Measurements from ENCODE around the gene FSD2.
"Not testable (repeated sequence)": the region's sequence is repeated elsewhere in the genome, so short reads cannot be mapped to it uniquely, and the experiment has no call there.

Gene FSD2

DNA sequence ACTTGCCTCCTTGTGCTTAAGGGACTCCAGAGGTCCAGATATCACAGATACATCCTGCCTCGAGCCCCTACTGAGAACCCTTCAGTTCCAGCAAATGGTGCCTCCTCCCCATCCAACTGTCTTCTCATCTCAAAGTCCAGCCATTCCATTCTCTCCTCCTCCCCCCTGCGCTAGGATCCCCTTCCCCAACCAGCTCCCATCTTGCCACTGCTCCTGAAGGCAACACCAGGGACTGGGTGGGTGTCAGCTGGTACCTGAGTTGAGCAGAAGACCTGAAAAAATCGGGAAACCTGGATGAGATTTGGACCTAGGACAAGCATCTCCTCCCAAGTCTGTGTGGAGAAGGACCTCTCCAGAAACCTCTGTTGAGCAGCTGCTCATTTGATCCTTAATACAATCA, 93.8 kb downstream of the FSD2 start:
- Mint-ChIP-seq H3K27ac (no peak overlapping the region), H3K27me3 (ENCODE audit: low read depth) (peaks cover 6% of the 10 kb centered on the region), H3K36me3 (ENCODE audit: low read depth) (no peaks in the 10 kb centered on the region), H3K9me3 (no peaks in the 10 kb centered on the region), H3K4me3 (no peak overlapping the region), H3K4me1 (ENCODE audit: low read depth) (no peaks in the 10 kb centered on the region)
- no peak for DNase-seq (ENCODE audit: low spot score)

- H3K36me3 Mint-ChIP-seq (ENCODE audit: low read depth), result no peaks in the 10 kb centered on the region
- no peak overlapping the region for H3K4me3 Mint-ChIP-seq
- no peaks in the 10 kb centered on the region for H3K4me1 Mint-ChIP-seq (ENCODE audit: low read depth)
- H3K9me3 Mint-ChIP-seq, result no peaks in the 10 kb centered on the region
- peaks cover 6% of the 10 kb centered on the region for H3K27me3 Mint-ChIP-seq (ENCODE audit: low read depth)
- no peak for DNase-seq (ENCODE audit: low spot score)
- no peak overlapping the region for H3K27ac Mint-ChIP-seq
These were observed 94.9 kb downstream of the FSD2 start for GRCh38 chr15:82710926-82711490.

DNA sequence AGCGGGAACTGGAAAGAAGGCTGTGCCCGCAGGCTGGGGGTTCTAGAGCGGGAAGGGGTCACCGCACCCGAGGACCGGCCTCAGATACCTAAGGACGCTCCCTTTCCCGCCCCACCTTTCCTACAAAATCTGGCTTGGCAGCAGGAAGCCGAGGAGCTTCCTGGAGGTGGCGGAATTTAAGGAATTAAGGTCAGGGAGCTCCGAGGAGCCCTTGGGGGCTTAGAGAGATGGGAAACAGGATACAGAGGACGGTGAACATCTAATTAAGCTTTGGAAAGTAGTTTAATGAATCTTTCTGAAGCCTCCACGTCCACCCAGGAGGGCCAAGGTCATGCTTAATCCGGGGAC, 95.7 kb downstream of the FSD2 start:
- no peak for DNase-seq (ENCODE audit: low spot score)

GRCh38 chr15:82709421-82710207, 96.3 kb downstream of the FSD2 start, which contains the start of gene AP3B2:
Gene AP3B2 (minus strand): TSS chr15:82709875. CDS start chr15:82709706, 169 bp downstream.
- Mint-ChIP-seq H3K4me1 (ENCODE audit: low read depth) (no peaks in the 10 kb centered on the region), H3K27me3 (ENCODE audit: low read depth) (peaks cover 5% of the 10 kb centered on the region), H3K9me3 (no peaks in the 10 kb centered on the region), H3K27ac (no peak within 1 kb of the TSS), H3K4me3 (peak within 1 kb of the TSS; percentile 45), H3K36me3 (ENCODE audit: low read depth) (no peaks in the 10 kb centered on the region)
- DNase-seq (ENCODE audit: low spot score), result peak; percentile 66

More for the DNA sequence above, 95.7 kb downstream of the FSD2 start:
- no peak overlapping the region for H3K27ac Mint-ChIP-seq
- H3K9me3 Mint-ChIP-seq, result no peaks in the 10 kb centered on the region
- no peak overlapping the region for H3K4me3 Mint-ChIP-seq
- H3K27me3 Mint-ChIP-seq (ENCODE audit: low read depth), result peaks cover 5% of the 10 kb centered on the region
- no peaks in the 10 kb centered on the region for H3K36me3 Mint-ChIP-seq (ENCODE audit: low read depth)
- H3K4me1 Mint-ChIP-seq (ENCODE audit: low read depth), result no peaks in the 10 kb centered on the region

DNA sequence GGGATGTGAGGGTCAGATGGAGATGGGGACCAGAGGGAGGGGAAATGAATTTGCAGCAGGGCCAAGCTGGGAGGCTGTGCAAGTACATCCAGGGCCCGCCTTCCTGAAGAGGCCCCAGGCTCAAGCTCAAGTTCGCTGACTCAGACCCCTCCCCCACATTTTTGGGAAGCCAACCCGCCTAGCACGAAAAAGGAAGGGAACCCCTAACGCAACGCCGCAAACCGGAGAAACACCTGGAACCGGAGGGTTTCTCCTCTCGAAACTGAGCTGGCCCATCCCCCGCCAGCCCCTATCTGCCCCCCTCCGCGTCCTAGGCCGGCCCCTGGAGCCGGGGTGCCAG, 96.8 kb downstream of the FSD2 start:
- Mint-ChIP-seq H3K27me3 (ENCODE audit: low read depth) (peaks cover 5% of the 10 kb centered on the region), H3K9me3 (no peaks in the 10 kb centered on the region), H3K4me1 (ENCODE audit: low read depth) (no peaks in the 10 kb centered on the region), H3K27ac (no peak overlapping the region), H3K36me3 (ENCODE audit: low read depth) (no peaks in the 10 kb centered on the region), H3K4me3 (no peak overlapping the region)
- no peak for DNase-seq (ENCODE audit: low spot score)

DNA sequence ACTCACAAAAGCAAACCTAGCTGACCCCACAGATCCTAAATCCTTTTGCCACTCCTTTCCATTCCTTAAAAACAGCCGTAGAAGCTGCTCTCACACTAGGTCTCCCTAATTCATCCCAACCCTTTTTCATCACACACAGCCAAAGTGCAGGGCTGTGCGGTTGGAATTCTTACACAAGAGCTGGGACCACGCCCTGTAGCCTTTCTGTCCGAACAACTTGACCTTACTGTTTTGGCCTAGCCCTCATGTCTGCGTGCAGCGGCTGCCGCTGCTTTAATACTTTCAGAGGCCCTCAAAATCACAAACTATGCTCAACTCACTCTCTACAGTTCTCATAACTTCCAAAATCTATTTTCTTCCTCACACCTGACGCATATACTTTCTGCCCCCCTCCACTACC, 100.0 kb downstream of the FSD2 start:
- H3K4me3 Mint-ChIP-seq; H3K9me3 Mint-ChIP-seq; DNase-seq (ENCODE audit: low spot score); H3K27ac Mint-ChIP-seq; H3K27me3 Mint-ChIP-seq (ENCODE audit: low read depth); H3K36me3 Mint-ChIP-seq (ENCODE audit: low read depth); H3K4me1 Mint-ChIP-seq (ENCODE audit: low read depth): not testable (repeated sequence)
